ENCODE measurements around the gene TH.

TH gene

DNA sequence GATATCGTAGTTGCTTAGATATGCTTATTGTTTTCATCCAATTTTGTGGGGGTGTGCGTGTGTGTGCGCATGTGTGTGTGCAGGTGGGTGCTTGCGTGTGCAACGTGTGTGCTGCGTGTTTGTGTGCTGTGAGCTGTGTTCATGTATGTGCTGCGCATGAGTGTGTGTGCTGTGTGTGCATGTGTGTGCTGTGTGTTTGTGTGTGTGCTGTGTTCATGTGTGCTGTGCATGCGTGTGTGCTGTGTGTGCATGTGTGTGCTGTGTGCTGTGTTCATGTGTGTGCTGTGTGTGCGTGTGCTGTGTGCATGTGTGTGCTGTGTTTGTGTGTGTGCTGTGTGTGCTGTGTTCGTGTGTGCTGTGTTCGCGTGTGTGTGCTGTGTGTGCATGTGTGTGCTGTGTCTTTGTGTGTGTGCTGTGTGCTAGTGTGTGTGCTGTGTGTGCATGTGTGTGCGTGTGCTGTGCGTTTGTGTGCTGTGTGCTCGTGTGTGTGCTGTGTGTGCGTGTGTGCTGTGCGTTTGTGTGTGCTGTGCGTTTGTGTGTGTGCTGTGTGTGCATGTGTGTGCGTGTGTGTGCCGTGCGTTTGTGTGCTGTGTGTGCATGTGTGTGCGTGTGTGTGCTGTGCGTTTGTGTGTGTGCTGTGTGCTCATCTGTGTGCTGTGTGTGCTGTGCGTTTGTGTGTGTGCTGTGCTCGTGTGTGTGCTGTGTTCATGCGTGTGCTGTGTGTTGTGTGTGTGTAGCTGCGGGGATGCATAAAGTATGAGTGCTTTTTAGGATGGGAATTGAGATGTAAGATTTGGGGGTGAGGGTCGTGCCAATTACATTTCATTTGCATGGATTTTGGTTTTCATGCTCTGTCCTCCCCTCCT, 40.0 kb downstream of the TH start:
- H2AFZ ChIP-seq (ENCODE audit: low read length): no peak overlapping the region
- no peaks in the 10 kb centered on the region for H3K9me2 ChIP-seq (ENCODE audit: low read depth, low read length)
- no peaks in the 10 kb centered on the region for H3K27me3 ChIP-seq (ENCODE audit: insufficient read depth, low read length)
- no peaks in the 10 kb centered on the region for H3K79me2 ChIP-seq (ENCODE audit: insufficient read depth, low read length)
- no peaks in the 10 kb centered on the region for H3K4me1 ChIP-seq (ENCODE audit: insufficient read depth, low read length, severe bottlenecking)
- no peaks in the 10 kb centered on the region for H3K9me3 ChIP-seq (ENCODE audit: low read length)
- H3K4me3 ChIP-seq (ENCODE audit: low read depth, low read length, poor library complexity, severe bottlenecking): no peak overlapping the region
- no peak for TF ChIP-seq EZH2 (IDR thresholded peaks at IDR 0.05; ENCODE audit: borderline replicate concordance, low read length)
- TF ChIP-seq, protein P1, sequence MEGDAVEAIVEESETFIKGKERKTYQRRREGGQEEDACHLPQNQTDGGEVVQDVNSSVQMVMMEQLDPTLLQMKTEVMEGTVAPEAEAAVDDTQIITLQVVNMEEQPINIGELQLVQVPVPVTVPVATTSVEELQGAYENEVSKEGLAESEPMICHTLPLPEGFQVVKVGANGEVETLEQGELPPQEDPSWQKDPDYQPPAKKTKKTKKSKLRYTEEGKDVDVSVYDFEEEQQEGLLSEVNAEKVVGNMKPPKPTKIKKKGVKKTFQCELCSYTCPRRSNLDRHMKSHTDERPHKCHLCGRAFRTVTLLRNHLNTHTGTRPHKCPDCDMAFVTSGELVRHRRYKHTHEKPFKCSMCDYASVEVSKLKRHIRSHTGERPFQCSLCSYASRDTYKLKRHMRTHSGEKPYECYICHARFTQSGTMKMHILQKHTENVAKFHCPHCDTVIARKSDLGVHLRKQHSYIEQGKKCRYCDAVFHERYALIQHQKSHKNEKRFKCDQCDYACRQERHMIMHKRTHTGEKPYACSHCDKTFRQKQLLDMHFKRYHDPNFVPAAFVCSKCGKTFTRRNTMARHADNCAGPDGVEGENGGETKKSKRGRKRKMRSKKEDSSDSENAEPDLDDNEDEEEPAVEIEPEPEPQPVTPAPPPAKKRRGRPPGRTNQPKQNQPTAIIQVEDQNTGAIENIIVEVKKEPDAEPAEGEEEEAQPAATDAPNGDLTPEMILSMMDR (IDR thresholded peaks at IDR 0.05; ENCODE audit: low read length): no peak
- no peaks in the 10 kb centered on the region for H4K20me1 ChIP-seq (ENCODE audit: insufficient read depth, low read length)
- H3K9ac ChIP-seq (ENCODE audit: low read length): no peak overlapping the region
- H3F3A ChIP-seq (ENCODE audit: insufficient read depth, low read length): no peaks in the 10 kb centered on the region
- H3K4me2 ChIP-seq (ENCODE audit: low read length): no peak overlapping the region
- no peaks in the 10 kb centered on the region for H3K36me3 ChIP-seq (ENCODE audit: insufficient read depth, low read length)
- H3K27ac ChIP-seq (ENCODE audit: low read depth, low read length, poor library complexity, severe bottlenecking): no peak overlapping the region

DNA sequence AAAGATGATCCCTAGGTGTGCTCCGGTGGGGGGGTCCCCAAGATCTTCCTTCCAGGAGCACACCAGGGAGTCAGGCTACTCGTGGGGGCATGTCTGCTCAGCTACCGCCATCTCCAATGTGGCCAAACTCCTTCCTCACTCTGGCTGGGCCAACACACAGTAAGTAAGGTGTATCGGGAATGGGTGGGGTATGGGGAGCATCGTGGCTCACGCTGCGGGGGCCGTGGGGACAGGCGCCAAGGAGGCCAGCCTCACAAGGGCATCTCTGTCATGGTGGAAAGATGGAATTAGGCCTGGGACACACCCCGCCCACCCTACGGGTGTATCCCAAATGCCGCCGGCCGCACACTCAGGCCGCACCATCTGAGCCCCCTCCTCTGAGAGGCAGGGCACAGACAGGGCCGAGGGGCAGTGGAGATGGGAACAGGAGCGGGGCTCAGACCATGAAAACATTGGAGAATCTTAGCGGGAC, 40.7 kb downstream of the TH start:
- H3K4me2 ChIP-seq (ENCODE audit: low read length): no peak overlapping the region
- H3K36me3 ChIP-seq (ENCODE audit: insufficient read depth, low read length): no peaks in the 10 kb centered on the region
- H3K79me2 ChIP-seq (ENCODE audit: insufficient read depth, low read length): no peaks in the 10 kb centered on the region
- no peak overlapping the region for H3K9ac ChIP-seq (ENCODE audit: low read length)
- H2AFZ ChIP-seq (ENCODE audit: low read length): no peak overlapping the region
- no peaks in the 10 kb centered on the region for H3K4me1 ChIP-seq (ENCODE audit: insufficient read depth, low read length, severe bottlenecking)
- no peaks in the 10 kb centered on the region for H3F3A ChIP-seq (ENCODE audit: insufficient read depth, low read length)
- H3K4me3 ChIP-seq (ENCODE audit: low read depth, low read length, poor library complexity, severe bottlenecking): no peak overlapping the region
- no peaks in the 10 kb centered on the region for H3K9me2 ChIP-seq (ENCODE audit: low read depth, low read length)
- H4K20me1 ChIP-seq (ENCODE audit: insufficient read depth, low read length): no peaks in the 10 kb centered on the region
- H3K27ac ChIP-seq (ENCODE audit: low read depth, low read length, poor library complexity, severe bottlenecking): no peak overlapping the region
- no peaks in the 10 kb centered on the region for H3K9me3 ChIP-seq (ENCODE audit: low read length)
- TF ChIP-seq, protein P1 (IDR thresholded peaks at IDR 0.05; ENCODE audit: low read length): no peak
- no peak for TF ChIP-seq EZH2 (IDR thresholded peaks at IDR 0.05; ENCODE audit: borderline replicate concordance, low read length)
- no peaks in the 10 kb centered on the region for H3K27me3 ChIP-seq (ENCODE audit: insufficient read depth, low read length)

DNA sequence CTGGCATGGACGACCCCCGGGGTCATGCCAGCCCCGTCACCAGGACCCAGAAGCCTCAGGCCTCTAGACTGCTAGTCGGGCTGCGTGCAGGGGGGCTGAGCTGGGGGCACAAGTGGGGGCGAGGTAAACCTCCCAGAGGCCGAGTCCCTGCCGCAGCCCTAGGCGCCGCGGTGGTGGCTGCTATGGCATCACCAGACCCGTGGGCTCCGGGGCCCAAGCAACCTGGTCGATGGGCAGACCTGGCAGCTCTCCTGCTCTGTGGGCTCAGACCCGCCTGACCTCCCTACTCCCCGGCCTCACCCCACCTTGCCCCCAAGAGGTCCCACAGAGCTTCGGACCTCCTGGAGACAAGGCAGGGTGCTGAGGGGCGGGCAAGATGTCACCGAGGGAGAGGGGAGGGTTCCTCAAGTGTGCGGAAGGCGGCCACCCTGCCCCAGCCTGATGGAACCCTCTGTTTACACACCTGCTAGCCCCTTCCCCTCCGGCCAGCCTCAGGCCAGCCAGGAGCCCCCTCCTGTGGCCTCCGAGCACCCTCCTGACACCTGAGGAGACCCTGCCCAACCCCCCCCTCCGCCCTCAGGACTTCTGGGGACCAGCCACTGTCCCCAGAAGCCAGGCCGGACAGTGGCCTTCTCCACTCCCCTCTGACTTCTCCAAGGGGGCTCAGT, 41.8 kb downstream of the TH start:
- no peaks in the 10 kb centered on the region for H3K9me3 ChIP-seq (ENCODE audit: low read length)
- TF ChIP-seq EZH2 (IDR thresholded peaks at IDR 0.05; ENCODE audit: borderline replicate concordance, low read length): no peak
- TF ChIP-seq, protein P1 (IDR thresholded peaks at IDR 0.05; ENCODE audit: low read length): no peak
- no peak overlapping the region for H3K9ac ChIP-seq (ENCODE audit: low read length)
- no peaks in the 10 kb centered on the region for H3K79me2 ChIP-seq (ENCODE audit: insufficient read depth, low read length)
- H3K36me3 ChIP-seq (ENCODE audit: insufficient read depth, low read length): no peaks in the 10 kb centered on the region
- no peak overlapping the region for H3K4me3 ChIP-seq (ENCODE audit: low read depth, low read length, poor library complexity, severe bottlenecking)
- H3K4me2 ChIP-seq (ENCODE audit: low read length): no peak overlapping the region
- H3F3A ChIP-seq (ENCODE audit: insufficient read depth, low read length): no peaks in the 10 kb centered on the region
- H4K20me1 ChIP-seq (ENCODE audit: insufficient read depth, low read length): no peaks in the 10 kb centered on the region
- no peaks in the 10 kb centered on the region for H3K4me1 ChIP-seq (ENCODE audit: insufficient read depth, low read length, severe bottlenecking)
- no peaks in the 10 kb centered on the region for H3K27me3 ChIP-seq (ENCODE audit: insufficient read depth, low read length)
- H3K27ac ChIP-seq (ENCODE audit: low read depth, low read length, poor library complexity, severe bottlenecking): no peak overlapping the region
- H2AFZ ChIP-seq (ENCODE audit: low read length): no peak overlapping the region
- H3K9me2 ChIP-seq (ENCODE audit: low read depth, low read length): no peaks in the 10 kb centered on the region
